ENCODE data around the gene GP1BB. TPM values are rescaled to one million over a fixed set of nuclear protein-coding genes. Genes with fewer than 3 reads are reported as not detected.

The GP1BB gene
- total and polyA plus RNA-seq, 2 of the 4 experiments (the other 2 are of a cell fraction): 0.18 to 1.5 TPM

DNA sequence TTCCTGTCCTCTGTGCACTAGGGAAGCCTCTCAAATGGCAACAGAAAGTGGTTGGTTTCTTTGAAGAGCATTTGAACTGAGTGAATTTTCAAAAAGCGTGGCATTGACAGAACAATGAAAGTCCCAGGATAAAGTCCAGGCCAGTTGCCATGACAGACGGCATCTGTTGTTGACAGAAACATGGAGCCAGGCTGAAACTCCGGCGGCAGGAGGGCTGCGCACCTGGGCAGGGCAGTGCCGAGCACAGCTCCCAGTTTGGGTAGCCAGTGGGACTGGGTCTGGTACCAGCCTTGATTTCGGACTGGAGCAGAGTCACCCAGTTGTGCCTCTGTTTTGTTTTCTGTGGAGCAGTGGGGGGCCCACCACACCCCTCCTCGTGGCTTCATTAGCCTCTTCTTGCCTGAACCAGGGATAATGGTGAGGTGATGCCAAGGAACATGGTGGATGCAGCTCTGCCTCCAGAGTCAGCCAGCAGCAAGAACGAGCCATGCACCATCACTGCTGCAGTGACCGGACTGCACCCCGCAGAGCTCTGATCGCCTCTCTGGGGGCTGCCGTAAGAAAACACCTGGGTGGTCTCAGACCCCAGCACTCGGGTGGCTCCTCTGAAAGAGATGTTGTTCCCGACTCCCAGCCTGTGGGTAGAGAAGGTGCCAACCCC lies 18.9 kb upstream of the GP1BB start:
- Histone ChIP-seq H2BK20ac (ENCODE audit: low read depth, low read length) (no peak overlapping the region), H3K56ac (ENCODE audit: extremely low read depth, insufficient read depth, low read length) (no peak overlapping the region), H3K9ac (ENCODE audit: low read depth, low read length) (no peak overlapping the region), H3K4ac (ENCODE audit: low read depth, low read length) (no peak overlapping the region), H3K27ac (ENCODE audit: insufficient read depth, low read length) (no peak overlapping the region), H3K4me1 (ENCODE audit: control insufficient read depth, insufficient read depth, low read length) (no peaks in the 10 kb centered on the region), H2BK120ac (ENCODE audit: low read depth, low read length) (no peak overlapping the region), H2AK5ac (ENCODE audit: low read depth, low read length) (no peak overlapping the region), H2BK15ac (ENCODE audit: low read depth, low read length) (no peak overlapping the region), H2BK5ac (ENCODE audit: low read depth, low read length, poor library complexity, severe bottlenecking) (no peak overlapping the region), H3K4me3 (ENCODE audit: insufficient read depth, low read depth, low read length) (no peak overlapping the region), H3K9me1 (ENCODE audit: insufficient read depth, low read length) (no peaks in the 10 kb centered on the region), H2AFZ (replicated peaks; ENCODE audit: low read length, poor library complexity) (no peak overlapping the region), H3K9me3 (ENCODE audit: control insufficient read depth, insufficient read depth, low read length) (no peaks in the 10 kb centered on the region), H2AK9ac (replicated peaks; ENCODE audit: low read depth, low read length, poor library complexity) (no peak overlapping the region), H3K23ac (ENCODE audit: low read depth, low read length) (no peak overlapping the region), H4K20me1 (ENCODE audit: insufficient read depth, low read length) (no peaks in the 10 kb centered on the region), H3K14ac (replicated peaks; ENCODE audit: low read depth, low read length) (no peak overlapping the region), H3K79me1 (ENCODE audit: low read depth in 1 of 2, low read length in 2 of 2) (no peaks in the 10 kb centered on the region), H4K5ac (ENCODE audit: low read depth, low read length) (no peak overlapping the region), H3K4me2 (ENCODE audit: low read depth, low read length) (no peak overlapping the region), H3K36me3 (ENCODE audit: control insufficient read depth, insufficient read depth, low read length) (no peaks in the 10 kb centered on the region), H3K27me3 (ENCODE audit: control insufficient read depth, insufficient read depth, low read length) (peaks cover 41% of the 10 kb centered on the region), H4K8ac (ENCODE audit: low read depth in 2 of 2, low read length in 2 of 2) (no peak overlapping the region), H4K91ac (ENCODE audit: insufficient read depth, low read depth, low read length) (no peak overlapping the region), H3K18ac (ENCODE audit: low read depth, low read length) (no peak overlapping the region)
- intact Hi-C loops (cut with micrococcal nuclease) (no loop called here), dilution Hi-C loops (cut with HindIII; ENCODE audit: low sequenced_read_pairs, unreplicated experiment) (no loop called here), in situ Hi-C loops (cut with MboI; ENCODE audit: low sequenced_read_pairs) (no loop called here)
- TF ChIP-seq, protein P1, sequence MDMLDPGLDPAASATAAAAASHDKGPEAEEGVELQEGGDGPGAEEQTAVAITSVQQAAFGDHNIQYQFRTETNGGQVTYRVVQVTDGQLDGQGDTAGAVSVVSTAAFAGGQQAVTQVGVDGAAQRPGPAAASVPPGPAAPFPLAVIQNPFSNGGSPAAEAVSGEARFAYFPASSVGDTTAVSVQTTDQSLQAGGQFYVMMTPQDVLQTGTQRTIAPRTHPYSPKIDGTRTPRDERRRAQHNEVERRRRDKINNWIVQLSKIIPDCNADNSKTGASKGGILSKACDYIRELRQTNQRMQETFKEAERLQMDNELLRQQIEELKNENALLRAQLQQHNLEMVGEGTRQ (IDR thresholded peaks at IDR 0.05; ENCODE audit: low read depth, low read length): no peak
- TF ChIP-seq FOS (IDR thresholded peaks at IDR 0.05; ENCODE audit: low read depth, low read length) (no peak), MAZ (IDR thresholded peaks at IDR 0.05; ENCODE audit: borderline replicate concordance, low read depth, low read length) (no peak), RCOR1 (IDR thresholded peaks at IDR 0.05; ENCODE audit: insufficient replicate concordance, low read length) (no peak)
- TF ChIP-seq, protein P2, sequence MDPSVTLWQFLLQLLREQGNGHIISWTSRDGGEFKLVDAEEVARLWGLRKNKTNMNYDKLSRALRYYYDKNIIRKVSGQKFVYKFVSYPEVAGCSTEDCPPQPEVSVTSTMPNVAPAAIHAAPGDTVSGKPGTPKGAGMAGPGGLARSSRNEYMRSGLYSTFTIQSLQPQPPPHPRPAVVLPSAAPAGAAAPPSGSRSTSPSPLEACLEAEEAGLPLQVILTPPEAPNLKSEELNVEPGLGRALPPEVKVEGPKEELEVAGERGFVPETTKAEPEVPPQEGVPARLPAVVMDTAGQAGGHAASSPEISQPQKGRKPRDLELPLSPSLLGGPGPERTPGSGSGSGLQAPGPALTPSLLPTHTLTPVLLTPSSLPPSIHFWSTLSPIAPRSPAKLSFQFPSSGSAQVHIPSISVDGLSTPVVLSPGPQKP (IDR thresholded peaks at IDR 0.05; ENCODE audit: borderline replicate concordance, low read depth, low read length): no peak
- WGBS, 2 experiments (ENCODE audit: extremely low coverage in 2 of 2, insufficient read length in 1 of 2): 62% methylated on average over 4 of the region's 15 CpGs; no CpG with 5 or more reads in 1 of the 2 experiments
- no peak for ATAC-seq (ENCODE audit: low read depth)
- BruUV-seq (replicated peaks): no TSS peak
- ChIA-PET CTCF (no interaction called here), POLR2A (ENCODE audit: unreplicated experiment) (no interaction called here)
- DNase-seq: no peak

Data from IMR-90 (cell line).